GM20431 (cell line): ENCODE measurements around the gene IQCB1.
"Not testable (repeated sequence)": the region's sequence is repeated elsewhere in the genome, so short reads cannot be mapped to it uniquely, and the experiment has no call there.

Source experiments
- in situ Hi-C: fragments of 300-500 bp; cut with MseI, MboI; formaldehyde crosslinking; loops from one replicate; pipeline ENCODE4 v1.15.0; 2020; ENCODE audit warnings: low sequenced_read_pairs; ENCODE audit not compliant: unreplicated experiment

The IQCB1 gene, protein sequence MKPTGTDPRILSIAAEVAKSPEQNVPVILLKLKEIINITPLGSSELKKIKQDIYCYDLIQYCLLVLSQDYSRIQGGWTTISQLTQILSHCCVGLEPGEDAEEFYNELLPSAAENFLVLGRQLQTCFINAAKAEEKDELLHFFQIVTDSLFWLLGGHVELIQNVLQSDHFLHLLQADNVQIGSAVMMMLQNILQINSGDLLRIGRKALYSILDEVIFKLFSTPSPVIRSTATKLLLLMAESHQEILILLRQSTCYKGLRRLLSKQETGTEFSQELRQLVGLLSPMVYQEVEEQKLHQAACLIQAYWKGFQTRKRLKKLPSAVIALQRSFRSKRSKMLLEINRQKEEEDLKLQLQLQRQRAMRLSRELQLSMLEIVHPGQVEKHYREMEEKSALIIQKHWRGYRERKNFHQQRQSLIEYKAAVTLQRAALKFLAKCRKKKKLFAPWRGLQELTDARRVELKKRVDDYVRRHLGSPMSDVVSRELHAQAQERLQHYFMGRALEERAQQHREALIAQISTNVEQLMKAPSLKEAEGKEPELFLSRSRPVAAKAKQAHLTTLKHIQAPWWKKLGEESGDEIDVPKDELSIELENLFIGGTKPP

DNA sequence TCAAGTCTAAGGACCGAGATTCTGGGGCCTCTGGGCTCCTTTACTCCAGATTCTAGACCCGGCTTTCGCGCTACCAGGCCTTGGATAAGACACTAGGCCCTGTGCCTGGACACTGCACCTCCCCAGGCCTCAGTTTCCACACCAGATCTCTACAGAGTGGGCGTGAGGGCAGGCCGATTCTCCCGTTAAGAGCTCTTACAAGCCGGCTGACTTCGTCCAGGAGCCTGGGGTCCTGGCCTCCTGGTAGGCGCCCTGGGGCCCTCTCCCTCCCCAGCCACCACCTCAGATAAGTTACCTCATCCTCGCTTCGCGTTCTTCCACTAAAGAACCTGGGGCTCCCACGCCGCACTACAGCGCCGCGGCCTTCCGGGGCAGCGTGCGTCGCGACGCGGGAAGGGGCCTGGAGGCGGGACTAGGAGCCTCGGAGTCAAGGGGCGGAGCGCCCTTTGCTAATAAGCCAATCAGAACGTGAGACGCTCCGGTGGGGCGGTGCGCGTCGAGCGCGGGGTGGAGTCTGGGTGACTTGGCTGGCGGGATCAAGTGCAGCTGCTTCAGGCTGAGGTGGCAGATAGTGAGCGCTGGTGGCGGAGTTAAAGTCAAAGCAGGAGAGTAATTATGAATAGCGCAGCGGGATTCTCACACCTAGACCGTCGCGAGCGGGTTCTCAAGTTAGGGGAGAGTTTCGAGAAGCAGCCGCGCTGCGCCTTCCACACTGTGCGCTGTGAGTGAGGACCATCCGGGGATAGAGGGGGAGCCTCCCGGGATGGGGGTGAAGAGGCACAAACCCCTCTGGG, at the start of gene IQCB1, which contains the start of gene EAF2:
IQCB1 (minus strand) TSS at position 390 of the 794 bp plus-strand sequence. CDS start 6,100 bp downstream, outside the sequence.
EAF2 (plus strand) TSS at position 539 of the 794 bp plus-strand sequence; CDS start at position 616, 77 bp downstream.
- in situ Hi-C loops: no loop called here

DNA sequence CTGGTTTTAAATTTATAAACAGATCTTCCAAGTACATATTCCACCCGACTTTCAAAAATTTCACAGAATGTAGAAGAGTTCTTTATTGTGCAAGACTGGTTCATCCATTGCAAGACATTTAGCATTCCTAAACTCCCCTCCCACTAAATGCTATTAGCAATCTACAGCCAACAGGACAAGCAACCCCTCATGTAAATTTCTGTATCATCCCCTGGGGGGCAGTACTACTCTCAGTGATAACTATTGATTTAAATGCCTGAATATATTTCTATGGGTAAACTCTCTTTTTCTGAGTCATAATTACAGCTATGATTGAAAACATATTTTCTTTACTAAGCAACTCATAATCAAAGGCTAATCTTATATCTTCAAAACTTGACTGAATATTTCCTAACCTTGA, 48.6 kb upstream of the IQCB1 start:
- in situ Hi-C loops: no loop called here

DNA sequence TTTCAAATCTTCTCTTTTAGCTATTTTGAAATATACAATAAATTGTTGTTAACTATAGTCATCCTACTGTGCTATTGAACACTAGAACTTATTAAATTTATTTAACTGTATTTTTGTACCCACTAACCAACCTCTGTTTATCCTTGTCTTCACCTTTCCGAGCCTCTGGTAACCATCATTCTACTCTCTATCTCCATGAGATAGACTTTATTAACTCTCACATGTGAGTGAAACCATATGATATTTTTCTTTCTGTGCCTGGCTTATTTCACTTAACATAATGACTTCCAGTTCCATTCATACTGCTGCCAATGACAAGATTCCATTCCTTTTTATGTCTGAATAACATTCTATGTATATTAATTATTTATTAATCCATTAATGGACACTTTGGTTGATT, 43.6 kb upstream of the IQCB1 start:
- in situ Hi-C loops: no loop called here

DNA sequence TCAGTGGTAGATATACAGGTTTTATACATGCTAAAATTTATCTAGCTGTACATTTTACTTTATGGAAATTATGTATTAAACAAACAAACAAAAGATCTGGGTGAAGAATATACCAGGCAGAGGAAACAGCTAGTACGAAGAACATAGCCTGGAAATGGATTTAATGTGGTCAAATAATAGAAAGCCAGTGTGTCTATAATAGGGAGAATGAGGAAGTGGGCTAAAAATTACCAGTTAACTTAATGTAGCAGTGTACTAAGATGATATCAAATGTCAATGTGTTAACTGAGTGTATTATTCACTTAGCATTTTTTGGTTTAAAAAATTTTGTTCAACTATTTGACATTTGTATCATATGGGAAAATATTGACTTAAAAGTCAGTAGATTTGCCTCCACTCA, 36.6 kb upstream of the IQCB1 start:
- in situ Hi-C loops: no loop called here

DNA sequence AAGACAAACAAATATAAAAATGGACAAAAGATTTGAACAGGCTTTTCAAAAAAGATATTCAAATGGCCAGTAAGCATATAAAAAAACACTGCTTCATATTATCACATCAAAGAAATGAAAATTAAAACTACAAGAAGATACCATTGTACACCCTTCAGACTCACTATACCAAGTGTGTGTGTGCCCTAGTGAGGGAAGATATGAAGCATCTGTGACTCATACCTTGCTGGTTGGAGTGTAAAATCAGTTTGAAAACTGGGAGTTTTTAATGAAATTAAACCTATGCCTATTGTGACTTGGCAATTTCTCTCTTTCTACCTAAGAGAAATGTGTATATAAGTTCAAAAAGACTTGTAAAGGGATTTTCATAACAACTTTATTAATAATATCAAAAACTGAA, 35.9 kb upstream of the IQCB1 start:
- in situ Hi-C loops: no loop called here

DNA sequence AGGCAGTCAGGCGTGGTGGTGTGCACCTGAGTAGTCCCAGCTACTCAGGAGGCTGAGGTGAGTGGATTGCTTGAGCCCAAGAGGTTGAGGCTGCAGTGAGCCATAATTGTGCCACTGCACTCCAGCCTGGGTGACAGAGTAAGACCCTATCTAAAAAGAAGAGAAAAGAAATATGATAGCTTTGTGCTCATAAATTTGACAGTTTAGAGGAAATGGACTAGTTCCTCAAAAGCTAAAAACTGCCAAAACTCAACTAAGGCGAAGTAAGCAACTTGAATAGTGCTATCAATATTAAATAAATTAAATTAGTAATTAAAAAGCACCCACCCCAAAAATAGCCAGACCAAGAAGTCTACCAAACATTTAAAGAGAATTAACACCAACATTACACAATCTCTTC, 34.9 kb upstream of the IQCB1 start:
- in situ Hi-C loops: no loop called here

DNA sequence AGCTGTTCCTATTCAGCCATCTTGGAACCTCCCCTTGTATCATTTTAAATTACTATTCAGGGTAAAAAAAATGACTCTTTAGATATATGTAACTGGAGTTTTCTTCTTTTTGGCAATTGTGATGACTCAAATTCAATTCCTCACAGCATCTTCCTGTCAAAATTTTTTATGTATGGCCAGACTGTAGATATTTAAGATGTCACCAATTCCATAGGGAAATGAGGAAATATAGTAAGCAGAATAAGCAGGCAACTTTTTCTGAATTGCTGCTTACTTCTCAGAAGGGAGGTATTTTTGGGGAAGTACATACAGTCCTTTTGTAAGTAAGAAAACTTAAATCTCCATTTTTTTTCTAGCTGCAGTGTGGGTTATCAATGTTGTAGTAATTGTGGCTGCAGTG, 28.9 kb upstream of the IQCB1 start:
- in situ Hi-C loops: no loop called here

DNA sequence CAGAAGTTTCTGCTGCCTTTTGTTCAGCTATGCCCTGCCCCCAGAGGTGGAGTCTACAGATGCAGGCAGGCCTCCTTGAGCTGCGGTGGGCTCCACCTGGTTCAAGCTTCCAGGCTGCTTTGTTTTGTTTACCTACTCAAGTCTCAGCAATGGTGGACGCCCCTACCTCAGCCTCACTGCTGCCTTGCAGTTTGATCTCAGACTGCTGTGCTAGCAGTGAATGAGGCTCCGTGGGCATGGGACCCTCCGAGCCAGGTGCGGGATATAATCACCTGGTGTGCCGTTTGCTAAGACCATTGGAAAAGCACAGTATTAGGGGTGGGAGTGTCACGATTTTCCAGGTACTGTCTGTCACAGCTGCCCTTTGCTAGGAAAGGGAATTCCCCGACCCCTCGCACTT, 28.4 kb upstream of the IQCB1 start:
- in situ Hi-C loops: not testable (repeated sequence)

DNA sequence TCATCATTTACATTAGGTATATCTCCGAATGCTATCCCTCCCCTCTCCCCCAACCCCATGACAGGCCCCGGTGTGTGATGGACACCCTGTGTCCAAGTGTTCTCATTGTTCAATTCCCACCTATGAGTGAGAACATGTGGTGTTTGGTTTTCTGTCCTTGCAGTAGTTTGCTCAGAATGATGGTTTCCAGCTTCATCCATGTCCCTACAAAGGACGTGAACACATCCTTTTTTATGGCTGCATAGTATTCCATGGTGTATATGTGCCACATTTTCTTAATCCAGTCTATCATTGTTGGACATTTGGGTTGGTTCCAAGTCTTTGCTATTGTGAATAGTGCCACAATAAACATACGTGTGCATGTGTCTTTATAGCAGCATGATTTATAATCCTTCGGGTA, 22.9 kb upstream of the IQCB1 start:
- in situ Hi-C loops: not testable (repeated sequence)

DNA sequence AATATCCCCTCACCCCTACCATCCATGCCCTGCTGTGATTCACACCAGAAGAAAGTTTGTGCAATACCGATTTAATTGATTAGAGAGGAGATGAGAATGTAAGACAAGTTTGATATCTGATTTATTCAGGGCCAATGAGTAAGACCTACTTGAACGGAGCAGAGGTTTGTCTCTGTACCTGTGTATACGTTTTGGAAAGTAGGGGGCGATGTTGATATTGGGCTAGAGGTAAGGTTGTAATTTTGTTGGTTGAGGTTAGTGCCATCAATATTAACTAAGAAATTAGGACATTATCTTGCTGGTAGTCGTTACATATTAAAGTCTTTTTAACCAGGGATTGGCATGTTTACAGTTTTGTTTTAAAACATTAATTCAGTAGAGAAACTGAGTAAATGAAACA, 20.7 kb upstream of the IQCB1 start:
- in situ Hi-C loops: no loop called here

DNA sequence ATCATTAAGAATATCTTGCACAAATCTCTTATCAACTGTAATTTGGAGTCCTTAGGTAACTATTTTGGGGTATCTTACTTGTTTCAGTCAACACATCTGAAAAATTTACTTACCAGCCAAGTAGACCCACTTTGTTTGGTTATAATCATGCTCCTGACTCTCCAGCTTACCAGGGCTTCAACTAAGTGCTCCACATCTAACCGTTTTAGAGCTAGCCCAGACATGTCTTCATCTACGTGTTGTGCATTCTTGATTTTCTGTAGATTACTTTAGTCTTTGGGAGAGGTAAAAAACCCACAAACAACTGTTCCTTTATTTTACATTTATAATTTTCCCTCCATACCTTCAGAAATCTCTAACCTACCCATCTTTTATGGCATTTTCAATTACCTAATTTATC, 17.4 kb upstream of the IQCB1 start:
- in situ Hi-C loops: no loop called here

DNA sequence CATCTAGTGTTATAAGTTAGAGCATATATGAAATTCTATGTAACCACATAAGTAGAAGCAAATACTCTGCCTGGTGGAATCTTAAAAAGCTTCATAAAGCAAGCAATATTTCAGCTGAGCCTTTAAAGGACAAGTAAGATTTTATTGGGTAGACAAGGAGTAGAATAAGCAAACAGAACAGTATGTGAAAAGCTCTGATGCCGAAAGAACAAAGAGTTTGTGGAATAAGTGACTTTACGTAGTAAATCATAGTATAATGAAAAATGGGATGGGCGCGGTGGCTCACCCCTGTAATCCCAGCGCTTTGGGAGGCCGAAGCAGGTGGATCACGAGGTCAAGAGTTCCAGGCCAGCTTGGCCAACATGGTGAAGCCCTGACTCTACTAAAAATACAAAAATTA, 10.0 kb upstream of the IQCB1 start:
- in situ Hi-C loops: no loop called here

DNA sequence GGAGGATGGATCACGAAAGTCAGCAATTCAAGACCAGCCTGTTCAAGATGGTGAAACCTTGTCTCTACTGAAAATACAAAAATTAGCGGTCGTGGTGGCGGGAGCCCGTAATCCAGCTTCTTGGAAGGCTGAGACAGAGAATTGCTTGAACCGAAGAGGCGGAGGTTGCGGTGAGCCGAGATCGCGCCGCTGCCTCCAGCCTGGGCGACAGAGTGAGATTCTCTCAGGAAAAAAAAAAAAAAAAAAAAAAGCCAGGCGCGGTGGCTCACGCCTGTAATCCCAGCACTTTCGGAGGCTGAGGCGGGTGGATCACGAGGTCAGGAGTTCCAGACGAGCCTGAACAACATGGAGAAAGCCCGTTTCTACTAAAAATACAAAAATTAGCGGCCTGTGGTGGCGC, 5.1 kb upstream of the IQCB1 start:
- in situ Hi-C loops: no loop called here

DNA sequence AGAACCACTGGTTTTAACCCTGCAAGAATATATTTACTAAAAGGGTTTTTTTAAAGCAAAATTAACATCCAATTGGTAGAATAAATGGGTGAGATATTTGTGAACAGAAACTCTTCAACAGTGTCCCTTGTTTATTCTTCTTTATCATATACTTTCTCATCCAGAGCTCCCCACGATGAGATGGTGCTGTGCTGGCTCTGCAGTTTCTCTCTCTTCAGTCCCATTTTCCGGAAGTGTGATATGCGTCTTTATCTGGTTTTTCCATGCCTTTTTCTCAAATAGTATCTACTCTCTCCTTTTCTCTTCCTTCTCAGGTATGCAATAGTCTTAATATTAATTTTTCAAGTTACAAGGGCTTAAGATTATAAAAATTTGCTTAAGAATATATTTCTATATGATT, 1.6 kb upstream of the IQCB1 start:
- in situ Hi-C loops: no loop called here

DNA sequence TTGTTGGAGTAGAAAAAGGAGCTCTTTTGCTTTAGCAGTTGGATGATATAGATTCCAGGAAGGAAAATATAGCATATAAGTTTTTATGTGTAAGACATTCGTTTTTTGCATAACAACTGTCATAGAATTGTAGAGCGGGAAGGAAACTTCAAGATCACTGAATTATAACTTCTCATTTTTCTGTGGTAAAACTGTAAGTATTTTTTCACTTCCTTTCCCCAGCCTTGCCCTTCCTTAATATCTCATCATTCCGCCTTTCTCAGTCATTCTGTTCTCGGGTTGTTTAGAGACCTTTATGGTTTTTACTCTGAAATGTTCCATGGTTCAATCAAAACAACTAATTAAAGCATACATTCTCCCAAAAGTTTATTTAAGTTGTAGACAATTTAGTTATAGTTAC, 1.2 kb upstream of the IQCB1 start:
- in situ Hi-C loops: no loop called here

DNA sequence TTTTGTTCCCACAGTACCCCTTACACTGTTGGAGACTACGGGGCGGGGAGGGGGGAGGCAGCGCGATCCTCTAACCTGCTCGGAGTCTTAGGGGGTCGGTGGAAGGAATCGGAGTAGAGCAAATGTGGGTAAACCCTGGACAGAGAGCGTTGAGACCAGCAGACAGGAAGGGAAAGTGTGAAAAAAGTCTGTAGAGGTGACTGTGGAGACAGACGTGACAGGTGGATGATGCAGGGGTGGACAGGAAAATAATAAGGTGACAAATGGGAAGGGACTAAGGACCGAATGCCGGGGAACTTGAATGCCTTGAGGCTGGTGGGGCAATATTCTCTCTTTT, 573 bp upstream of the IQCB1 start:
- in situ Hi-C loops: no loop called here

DNA sequence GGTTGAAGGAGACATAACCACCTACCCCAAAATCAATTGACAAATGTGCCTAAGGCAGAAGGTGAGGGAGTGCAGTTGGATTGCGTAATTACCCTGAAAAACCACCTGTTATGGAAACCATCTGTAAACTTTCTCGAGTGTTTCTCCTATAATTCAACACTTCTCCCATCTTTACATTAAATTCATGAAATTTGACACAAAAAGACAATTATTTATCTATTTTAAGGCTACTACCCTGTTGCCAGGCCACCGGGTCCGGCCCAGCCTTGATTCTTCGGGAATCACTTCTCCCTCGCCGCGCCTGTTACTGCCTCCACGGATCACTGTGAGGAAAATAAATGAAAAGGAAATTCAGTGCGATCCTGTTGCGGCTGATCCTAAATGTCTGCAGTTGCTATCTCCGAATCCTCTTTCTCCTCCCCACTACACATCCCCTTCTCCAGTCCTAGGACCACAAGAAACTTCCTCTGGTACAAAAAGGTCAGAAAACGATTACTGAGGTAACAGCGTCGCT, 646 bp downstream of the IQCB1 start:
- in situ Hi-C loops: no loop called here

DNA sequence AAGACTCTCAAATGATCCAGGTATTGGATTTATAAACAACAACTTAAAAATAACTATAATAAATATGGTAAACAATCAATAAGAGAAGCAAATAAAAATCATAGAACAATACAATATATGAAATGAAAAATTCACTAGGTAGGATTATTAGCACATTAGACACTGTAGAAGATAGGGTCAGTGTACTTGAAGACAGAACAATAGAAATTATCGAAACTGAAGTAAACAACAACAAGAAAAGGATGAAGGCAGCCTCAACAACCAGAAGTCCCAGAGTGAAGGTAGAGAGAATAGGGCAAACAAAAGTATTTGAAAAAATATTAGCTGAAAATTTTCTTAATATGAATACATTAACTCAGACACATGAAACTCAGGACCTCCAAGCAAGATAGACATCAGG, 11.9 kb downstream of the IQCB1 start:
- in situ Hi-C loops: no loop called here

DNA sequence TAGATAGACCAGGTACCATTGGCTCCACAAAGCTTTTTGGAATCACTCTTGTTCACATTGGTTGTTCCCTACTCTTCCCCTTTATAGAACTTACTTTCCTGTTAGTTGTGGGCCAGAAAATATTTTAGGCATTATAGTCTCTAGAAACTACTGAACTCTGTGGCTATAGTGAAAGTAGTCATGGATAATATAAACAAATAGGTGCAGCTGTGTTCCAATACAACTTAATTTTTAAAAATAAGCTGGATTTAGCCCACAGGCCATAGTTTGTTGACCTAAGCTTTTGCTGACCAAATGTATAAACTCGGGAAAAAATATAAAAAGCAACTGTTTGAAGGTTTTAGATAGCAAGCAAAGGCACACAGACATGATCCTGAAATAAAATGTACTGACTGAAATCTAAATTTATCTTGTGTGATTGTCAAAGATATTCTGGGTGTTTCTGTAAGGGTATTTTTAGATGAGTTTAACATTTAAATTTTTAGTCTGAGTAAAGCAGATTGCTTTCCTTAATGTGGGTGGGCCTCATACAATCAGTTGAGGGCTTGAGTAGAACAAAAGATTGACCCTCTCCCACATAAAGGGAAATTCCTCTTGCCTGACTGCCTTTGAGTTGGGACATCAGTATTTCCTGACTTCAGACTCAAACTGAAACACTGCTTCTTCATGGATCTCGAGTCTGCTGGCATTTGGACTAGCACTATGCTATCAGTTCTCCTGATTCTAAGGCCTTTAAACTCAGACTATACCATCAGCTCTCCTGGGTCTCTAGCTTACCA, 13.2 kb downstream of the IQCB1 start:
- in situ Hi-C loops: no loop called here

DNA sequence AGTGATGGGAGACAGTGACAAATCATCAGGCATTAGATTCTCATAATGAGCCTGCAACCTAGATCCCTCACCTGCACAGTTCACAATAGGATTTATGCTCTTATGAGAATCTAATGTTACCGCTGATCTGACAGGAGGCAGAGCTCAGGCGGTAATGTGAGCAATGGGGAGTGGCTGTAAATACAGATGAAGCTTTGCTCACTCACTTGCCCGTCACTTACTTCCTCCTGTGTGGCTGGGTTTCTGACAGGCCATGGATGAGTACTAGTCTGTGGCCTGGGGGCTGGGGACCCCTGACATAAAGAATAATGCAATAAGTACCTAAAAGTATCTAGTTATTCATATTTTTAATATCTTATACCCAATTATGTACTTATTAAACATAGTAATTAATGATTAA, 15.6 kb downstream of the IQCB1 start:
- in situ Hi-C loops: no loop called here
